GM19455 (cell line): Measurements from ENCODE around the gene BHLHE40.

Source experiments
- ATAC-seq: cut with Tn5 transposase; IDR thresholded peaks from one replicate; pipeline ENCODE4 v1.9.1; 2021; ENCODE audit not compliant: unreplicated experiment

The BHLHE40 gene

GRCh38 chr3:4982773-4983738 is 3.8 kb downstream of the BHLHE40 start:
- no peak for ATAC-seq

- peak; percentile 58 for ATAC-seq
These were observed 4.7 kb downstream of the BHLHE40 start for GRCh38 chr3:4983739-4984510.

GRCh38 chr3:4984511-4984864 is 5.3 kb downstream of the BHLHE40 start:
- peak; percentile 1 for ATAC-seq

- ATAC-seq, result no peak
These were observed 6.3 kb downstream of the BHLHE40 start for GRCh38 chr3:4985330-4986174.

GRCh38 chr3:4986175-4986781 is 7.0 kb downstream of the BHLHE40 start:
- ATAC-seq, result peak; percentile 34

GRCh38 chr3:4986782-4987537 is 7.7 kb downstream of the BHLHE40 start:
- peak; percentile 69 for ATAC-seq

- no peak for ATAC-seq
These were observed 8.5 kb downstream of the BHLHE40 start for GRCh38 chr3:4987538-4988296.

- ATAC-seq, result no peak
These were observed 10.0 kb downstream of the BHLHE40 start for GRCh38 chr3:4988983-4989834.

- ATAC-seq, result no peak
These were observed 10.8 kb downstream of the BHLHE40 start for GRCh38 chr3:4990069-4990468.

GRCh38 chr3:4992118-4992517 is 12.9 kb downstream of the BHLHE40 start:
- no peak for ATAC-seq

GRCh38 chr3:4993276-4994143 is 14.3 kb downstream of the BHLHE40 start:
- ATAC-seq, result no peak

- ATAC-seq, result no peak
These were observed 15.0 kb downstream of the BHLHE40 start for GRCh38 chr3:4994144-4994730.

GRCh38 chr3:4994823-4995499 is 15.7 kb downstream of the BHLHE40 start:
- ATAC-seq, result peak; percentile 52

GRCh38 chr3:4995500-4996053 is 16.3 kb downstream of the BHLHE40 start:
- no peak for ATAC-seq

- ATAC-seq, result no peak
These were observed 17.1 kb downstream of the BHLHE40 start for GRCh38 chr3:4996223-4996765.

- ATAC-seq, result no peak
These were observed 17.6 kb downstream of the BHLHE40 start for GRCh38 chr3:4996771-4997291.
